Effector memory CD8-positive, alpha-beta T cell (primary cell): ENCODE data around the gene ABCD3.

Experiments used
- ATAC-seq: fragments of 150-1000 bp; cut with Tn5 transposase; replicated peaks from 2 replicates; pipeline ENCODE4 v1.10.0; 2021; ENCODE audit warnings: mild to moderate bottlenecking, moderate library complexity
- DNase-seq, 3 experiments: peaks; one replicate each; pipeline ENCODE4 v3.0.0; 2021
- H3K27ac Mint-ChIP-seq, 2 donors: one replicate each; pipeline ENCODE4 v1.8.0; 2022; ENCODE audit warnings: mild to moderate bottlenecking in 2 of 2, mixed read lengths in 2 of 2, moderate library complexity in 2 of 2
- H3K27me3 Mint-ChIP-seq, 2 donors: one replicate each; pipeline ENCODE4 v1.8.0; 2022; ENCODE audit warnings: mixed read lengths in 2 of 2
- H3K36me3 Mint-ChIP-seq: one replicate; pipeline ENCODE4 v1.8.0; 2022; ENCODE audit warnings: mild to moderate bottlenecking, moderate library complexity, mixed read lengths; ENCODE audit not compliant: insufficient read depth
- H3K4me1 Mint-ChIP-seq, 2 donors: one replicate each; pipeline ENCODE4 v1.8.0; 2022; ENCODE audit warnings: low read depth in 2 of 2, mixed read lengths in 2 of 2
- H3K4me3 Mint-ChIP-seq, 2 donors: one replicate each; pipeline ENCODE4 v1.8.0; 2022; ENCODE audit warnings: mild to moderate bottlenecking in 2 of 2, mixed read lengths in 2 of 2, moderate library complexity in 2 of 2
- H3K9me3 Mint-ChIP-seq, 2 donors: one replicate each; pipeline ENCODE4 v1.8.0; 2022; ENCODE audit warnings: mixed read lengths in 2 of 2

ABCD3 gene

DNA sequence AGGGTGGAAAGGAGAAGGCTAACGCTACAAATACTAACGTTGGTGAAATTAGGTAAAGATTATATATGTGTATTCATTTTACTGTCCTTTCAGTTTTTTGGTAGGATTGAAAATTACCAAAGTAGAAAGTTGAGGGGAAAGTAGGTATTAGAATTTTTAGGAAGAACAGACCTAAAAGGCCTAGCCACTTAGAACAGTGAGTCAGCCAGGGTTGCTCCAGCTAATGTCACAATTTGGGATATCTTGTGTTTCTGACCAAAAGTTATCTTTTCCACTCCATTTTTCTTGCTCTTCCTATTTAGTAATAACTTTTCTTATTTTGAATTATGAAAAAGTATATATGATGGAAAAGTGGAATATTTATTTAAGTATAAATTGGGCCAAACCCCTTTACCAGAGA lies 83.2 kb downstream of the ABCD3 start:
- DNase-seq = no peak

DNA sequence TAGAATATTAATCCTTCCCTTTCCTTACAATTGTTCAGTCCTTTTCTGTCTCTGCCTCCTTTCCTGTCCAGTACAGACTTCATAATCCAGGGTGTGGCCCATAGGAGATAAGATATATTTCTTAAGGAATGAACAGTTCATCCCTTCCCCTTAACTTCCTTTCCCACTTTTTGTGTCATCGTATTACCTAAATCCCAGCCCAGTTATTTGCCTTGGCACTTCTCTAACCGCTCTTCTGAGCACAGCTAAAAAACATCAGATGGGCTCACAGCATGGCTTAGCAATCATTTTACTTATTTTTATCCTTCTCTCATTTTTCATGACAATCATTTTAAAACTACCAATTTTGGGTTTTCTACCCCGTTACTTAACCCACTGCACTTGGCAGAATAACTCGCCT lies 83.7 kb downstream of the ABCD3 start:
- Mint-ChIP-seq H3K4me3 (no peak overlapping the region), H3K9me3 (no peaks in the 10 kb centered on the region), H3K27ac (no peak overlapping the region), H3K27me3 (no peaks in the 10 kb centered on the region), H3K36me3 (peaks cover 37% of the 10 kb centered on the region), H3K4me1 (peaks cover 2 to 6% of the 10 kb centered on the region in 2 donors)
- ATAC-seq (no peak), DNase-seq (no peak)

More for the DNA sequence above, 83.2 kb downstream of the ABCD3 start:
- H3K27ac Mint-ChIP-seq = no peak overlapping the region
- H3K36me3 Mint-ChIP-seq = peaks cover 37% of the 10 kb centered on the region
- no peak overlapping the region for H3K4me3 Mint-ChIP-seq
- ATAC-seq = no peak
- H3K9me3 Mint-ChIP-seq = no peaks in the 10 kb centered on the region
- peaks cover 2 to 6% of the 10 kb centered on the region in 2 donors for H3K4me1 Mint-ChIP-seq
- H3K27me3 Mint-ChIP-seq = no peaks in the 10 kb centered on the region

DNA sequence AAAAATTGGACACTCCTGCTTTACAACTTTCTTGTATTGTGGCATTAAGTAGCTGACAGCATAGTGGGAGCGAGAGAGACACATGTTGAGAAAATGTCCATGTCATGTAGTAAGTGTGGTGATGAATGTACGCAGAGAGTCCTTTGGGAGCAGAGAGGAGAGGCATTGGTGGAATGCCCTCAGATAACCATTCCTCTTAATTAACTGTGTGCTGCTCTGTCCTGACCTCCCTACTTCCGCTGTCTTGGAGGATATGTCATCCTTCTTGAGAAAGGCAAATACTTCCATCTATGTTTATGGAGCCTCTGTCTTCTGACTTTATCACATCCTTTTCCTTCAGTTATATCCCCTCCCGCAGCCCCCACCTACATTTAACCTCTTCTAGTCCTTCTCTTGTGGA lies 85.0 kb downstream of the ABCD3 start:
- ATAC-seq = no peak
- Mint-ChIP-seq H3K36me3 (peaks cover 37% of the 10 kb centered on the region), H3K9me3 (no peaks in the 10 kb centered on the region), H3K27ac (no peak overlapping the region), H3K27me3 (no peaks in the 10 kb centered on the region), H3K4me1 (peaks cover 2 to 6% of the 10 kb centered on the region in 2 donors), H3K4me3 (no peak overlapping the region)
- no peak for DNase-seq

DNA sequence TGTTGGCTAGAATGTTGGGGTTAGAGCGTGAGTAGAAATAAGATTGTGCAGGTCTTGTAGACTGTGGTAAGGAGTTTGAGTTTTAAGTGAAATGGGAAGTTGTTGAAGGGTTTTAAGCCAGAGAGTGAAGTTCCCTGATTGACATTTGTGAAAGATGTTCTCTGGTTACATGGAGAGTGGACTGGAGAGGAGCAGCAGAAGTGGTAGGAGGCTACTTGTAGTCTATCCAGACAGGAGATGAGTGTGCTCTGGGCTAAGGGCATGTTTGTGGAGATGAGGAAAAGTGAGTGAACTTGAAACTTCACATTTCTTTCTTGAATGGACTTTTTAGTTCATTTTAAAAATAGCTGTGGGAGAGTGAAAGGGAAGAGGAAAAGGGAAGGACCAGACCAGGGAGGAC lies 86.4 kb downstream of the ABCD3 start:
- peak overlapping the region in 1 of 2 donors; percentile 1 for H3K27ac Mint-ChIP-seq

DNA sequence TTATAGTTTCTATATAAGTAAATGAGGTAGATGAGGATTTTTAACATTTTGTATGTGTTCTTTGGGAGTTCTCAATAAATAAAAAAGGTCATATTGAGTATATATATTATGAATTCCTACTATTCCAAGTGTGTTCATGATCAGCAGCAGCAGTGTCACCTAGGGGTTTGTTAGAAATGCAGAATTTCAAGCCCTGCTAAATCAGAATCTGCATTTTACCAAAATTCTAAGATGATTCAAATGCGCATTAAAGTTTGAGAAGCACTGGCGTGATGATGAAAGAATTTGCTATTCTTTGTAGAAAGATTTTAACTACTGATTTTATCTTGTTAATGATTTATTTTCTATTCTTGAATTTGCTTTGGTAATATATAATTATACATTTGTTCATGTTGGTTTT lies 94.6 kb downstream of the ABCD3 start:
- peaks cover 2% of the 10 kb centered on the region for H3K36me3 Mint-ChIP-seq
- H3K9me3 Mint-ChIP-seq = no peaks in the 10 kb centered on the region
- no peak overlapping the region for H3K4me3 Mint-ChIP-seq
- no peaks in the 10 kb centered on the region for H3K4me1 Mint-ChIP-seq
- no peaks in the 10 kb centered on the region for H3K27me3 Mint-ChIP-seq
- ATAC-seq = no peak
- no peak overlapping the region for H3K27ac Mint-ChIP-seq
- DNase-seq = no peak

More for the DNA sequence above, 86.4 kb downstream of the ABCD3 start:
- Mint-ChIP-seq H3K4me3 (no peak overlapping the region), H3K27me3 (no peaks in the 10 kb centered on the region), H3K9me3 (no peaks in the 10 kb centered on the region), H3K36me3 (peaks cover 24% of the 10 kb centered on the region), H3K4me1 (peaks cover 2 to 6% of the 10 kb centered on the region in 2 donors)
- ATAC-seq = no peak
- DNase-seq = no peak

DNA sequence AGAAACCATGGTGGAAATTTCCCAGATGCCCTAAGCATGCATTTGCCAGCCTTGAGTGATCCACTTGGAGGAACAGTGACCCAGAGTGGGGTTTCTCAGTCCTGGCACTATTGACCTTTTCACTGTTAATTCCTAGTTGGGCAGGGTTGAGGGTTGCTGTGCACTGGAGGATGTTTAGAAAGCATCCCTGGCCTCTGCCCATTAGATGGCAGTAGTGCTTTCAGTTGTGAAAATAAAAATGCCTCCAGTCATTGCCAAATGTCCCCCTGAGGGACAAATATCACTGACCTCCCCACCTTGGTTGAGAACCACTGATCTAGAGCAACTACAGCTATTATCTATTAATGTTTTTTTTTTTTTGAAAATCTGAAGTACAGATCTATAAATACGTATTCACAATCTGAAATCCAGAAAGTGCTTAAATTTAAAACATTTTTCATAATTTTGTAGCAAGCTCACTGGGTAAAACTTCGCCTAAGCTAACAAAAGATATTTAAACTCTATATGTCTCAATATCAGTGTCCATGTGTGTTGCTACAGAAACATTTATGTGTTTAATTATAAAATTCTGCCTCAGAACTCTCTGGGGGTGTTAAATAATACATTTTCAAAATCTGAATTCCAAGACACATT lies 96.0 kb downstream of the ABCD3 start:
- peak; percentile 29 for ATAC-seq
- H3K36me3 Mint-ChIP-seq = peaks cover 2% of the 10 kb centered on the region
- no peaks in the 10 kb centered on the region for H3K27me3 Mint-ChIP-seq
- no peak overlapping the region for H3K4me3 Mint-ChIP-seq
- H3K4me1 Mint-ChIP-seq = no peaks in the 10 kb centered on the region
- no peaks in the 10 kb centered on the region for H3K9me3 Mint-ChIP-seq
- no peak overlapping the region for H3K27ac Mint-ChIP-seq
- no peak for DNase-seq

DNA sequence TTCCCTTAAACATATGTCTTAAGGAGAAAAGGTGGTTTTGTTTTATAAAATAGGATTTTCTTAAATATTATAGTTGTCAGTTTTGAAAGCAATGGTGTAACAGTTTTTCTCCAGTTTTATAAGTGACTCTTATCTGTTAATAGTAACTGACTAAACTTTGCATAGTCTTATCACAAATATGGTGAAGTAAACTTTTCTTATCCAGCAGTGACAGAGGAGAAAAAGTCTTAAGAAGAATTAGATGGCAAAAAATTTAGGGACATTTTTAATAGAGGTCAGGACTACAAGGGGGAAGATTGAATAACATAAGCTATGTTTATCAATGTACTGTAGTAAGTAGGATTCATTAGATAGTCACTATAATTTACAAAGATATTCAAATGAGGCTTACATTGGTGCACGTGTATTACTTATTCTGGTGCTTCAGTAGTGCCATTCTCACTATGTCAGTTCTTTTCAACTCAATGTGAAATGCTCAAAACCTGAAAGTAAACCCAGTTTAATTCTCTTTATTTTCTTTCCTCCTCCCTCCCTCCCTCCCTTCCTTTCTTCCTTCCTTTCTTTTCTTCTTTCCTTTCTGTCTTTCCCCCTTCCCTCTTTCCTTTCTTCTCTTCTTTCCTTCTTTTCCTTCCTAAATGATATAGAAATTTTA lies 97.2 kb downstream of the ABCD3 start:
- no peak for DNase-seq
- no peaks in the 10 kb centered on the region for H3K4me1 Mint-ChIP-seq
- no peaks in the 10 kb centered on the region for H3K27me3 Mint-ChIP-seq
- H3K9me3 Mint-ChIP-seq = no peaks in the 10 kb centered on the region
- peak overlapping the region; percentile 21 to 77 for H3K27ac Mint-ChIP-seq
- H3K36me3 Mint-ChIP-seq = no peaks in the 10 kb centered on the region
- H3K4me3 Mint-ChIP-seq = no peak overlapping the region
- ATAC-seq = no peak

DNA sequence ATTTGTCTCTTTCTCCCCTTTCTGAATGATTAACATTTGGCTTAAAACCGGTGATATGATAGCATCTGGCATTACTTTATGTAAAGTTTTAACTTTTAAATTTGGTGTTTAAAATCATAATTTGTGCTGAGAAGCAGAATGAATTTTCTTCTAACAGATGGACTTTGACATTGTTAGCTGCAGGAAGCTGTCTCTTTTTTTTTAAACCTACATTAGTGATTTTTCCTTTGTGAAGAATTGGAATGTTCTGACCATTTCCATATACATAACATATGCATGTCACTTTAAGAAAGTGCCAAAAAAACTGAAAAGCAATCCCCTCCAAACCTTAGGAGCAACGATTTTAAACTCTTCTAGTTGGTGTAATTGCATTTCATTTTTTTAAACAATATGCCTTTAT lies 101.2 kb downstream of the ABCD3 start:
- no peak for DNase-seq
- H3K9me3 Mint-ChIP-seq = no peaks in the 10 kb centered on the region
- no peak overlapping the region for H3K27ac Mint-ChIP-seq

DNA sequence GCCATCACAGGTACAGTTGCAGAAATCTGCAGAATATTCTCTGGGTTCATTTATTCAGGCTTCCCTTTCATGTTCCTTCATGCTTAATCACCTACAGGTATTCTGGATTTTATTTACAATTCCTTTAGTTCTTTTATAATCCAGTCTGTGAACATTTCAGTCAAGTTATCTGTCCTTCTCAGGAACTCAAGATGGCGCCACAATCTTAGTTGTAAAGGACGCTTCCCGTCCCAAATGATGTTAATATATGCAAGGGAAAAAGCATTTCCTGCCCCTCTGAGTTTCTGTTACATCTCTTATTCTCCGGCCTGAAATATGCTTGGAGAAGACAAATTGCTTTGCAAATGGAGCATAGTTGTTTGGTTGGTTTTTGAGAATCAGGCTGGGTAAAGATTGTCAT lies 104.1 kb downstream of the ABCD3 start:
- Mint-ChIP-seq H3K4me1 (no peaks in the 10 kb centered on the region), H3K36me3 (no peaks in the 10 kb centered on the region), H3K27me3 (peaks cover 0 to 7% of the 10 kb centered on the region in 2 donors), H3K4me3 (no peak overlapping the region), H3K9me3 (no peaks in the 10 kb centered on the region), H3K27ac (no peak overlapping the region)
- DNase-seq = no peak
- ATAC-seq = no peak

More for the DNA sequence above, 101.2 kb downstream of the ABCD3 start:
- Mint-ChIP-seq H3K4me1 (no peaks in the 10 kb centered on the region), H3K27me3 (peaks cover 0 to 2% of the 10 kb centered on the region in 2 donors), H3K4me3 (no peak overlapping the region), H3K36me3 (no peaks in the 10 kb centered on the region)
- ATAC-seq = no peak

DNA sequence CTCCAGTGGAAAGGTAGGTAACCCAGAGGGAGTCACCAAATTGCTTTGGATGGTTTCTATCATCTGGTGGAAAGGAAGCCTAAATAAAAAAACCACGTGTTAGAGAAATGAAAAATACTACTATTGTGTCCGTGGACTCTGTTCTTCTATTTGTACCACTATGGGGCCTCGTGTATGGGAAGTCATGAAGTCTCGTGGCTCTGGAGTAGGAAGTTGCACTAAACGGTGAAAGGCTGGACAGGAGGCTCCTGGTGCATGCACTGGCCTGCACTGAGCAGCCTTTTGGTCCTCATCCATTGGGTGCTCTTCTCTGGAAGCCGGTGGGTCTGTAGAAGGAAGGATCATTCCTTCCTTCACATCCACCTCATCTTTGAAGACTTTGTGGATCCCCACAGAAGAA lies 106.3 kb downstream of the ABCD3 start:
- Mint-ChIP-seq H3K4me3 (no peak overlapping the region), H3K36me3 (no peaks in the 10 kb centered on the region), H3K27me3 (peaks cover 0 to 7% of the 10 kb centered on the region in 2 donors), H3K27ac (no peak overlapping the region), H3K9me3 (no peaks in the 10 kb centered on the region), H3K4me1 (no peaks in the 10 kb centered on the region)
- ATAC-seq = no peak
- DNase-seq = no peak

DNA sequence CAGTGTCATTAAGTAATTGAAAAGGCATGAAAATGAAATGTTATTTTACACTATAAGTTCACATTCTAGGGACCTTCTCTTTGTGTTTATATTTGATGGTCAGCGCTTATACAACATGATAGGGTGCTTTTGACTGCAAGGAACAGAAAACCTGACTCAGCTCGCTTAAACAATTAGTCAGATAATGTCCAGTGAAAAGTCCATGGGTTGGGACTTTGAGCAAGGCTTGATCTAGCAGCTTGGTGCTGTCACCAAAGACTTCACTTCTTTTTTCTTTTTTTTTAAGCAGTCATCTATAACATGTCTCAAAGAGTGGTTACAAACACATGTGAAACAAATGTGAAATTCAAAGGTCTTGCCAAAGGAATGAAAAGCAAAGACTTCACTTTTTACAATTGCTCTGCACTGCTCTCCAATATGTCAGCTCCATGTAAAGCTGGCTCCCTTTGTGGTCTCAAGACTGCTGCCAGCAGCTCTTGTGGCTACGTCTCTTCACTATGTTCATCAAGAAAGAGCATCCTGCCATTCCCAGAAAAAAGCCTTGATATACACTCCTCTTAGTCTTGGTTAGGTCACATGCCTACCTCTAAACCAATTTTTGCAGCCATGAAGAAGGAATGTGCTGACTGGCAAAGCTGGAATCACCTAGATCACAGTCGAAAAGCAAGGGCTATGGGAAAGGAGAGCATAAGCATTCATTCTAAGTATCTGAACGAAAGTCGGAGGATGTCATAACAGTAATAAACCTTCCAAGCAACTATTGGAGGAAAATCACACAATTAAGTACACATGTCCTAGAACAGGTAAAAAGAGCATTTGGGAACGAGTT lies 108.2 kb downstream of the ABCD3 start:
- H3K4me3 Mint-ChIP-seq = no peak overlapping the region
- H3K4me1 Mint-ChIP-seq = no peaks in the 10 kb centered on the region
- peak overlapping the region in 1 of 2 donors; percentile 26 for H3K27ac Mint-ChIP-seq
- H3K27me3 Mint-ChIP-seq = peaks cover 0 to 7% of the 10 kb centered on the region in 2 donors
- no peak for DNase-seq
- H3K36me3 Mint-ChIP-seq = no peaks in the 10 kb centered on the region
- no peak for ATAC-seq
- no peaks in the 10 kb centered on the region for H3K9me3 Mint-ChIP-seq

DNA sequence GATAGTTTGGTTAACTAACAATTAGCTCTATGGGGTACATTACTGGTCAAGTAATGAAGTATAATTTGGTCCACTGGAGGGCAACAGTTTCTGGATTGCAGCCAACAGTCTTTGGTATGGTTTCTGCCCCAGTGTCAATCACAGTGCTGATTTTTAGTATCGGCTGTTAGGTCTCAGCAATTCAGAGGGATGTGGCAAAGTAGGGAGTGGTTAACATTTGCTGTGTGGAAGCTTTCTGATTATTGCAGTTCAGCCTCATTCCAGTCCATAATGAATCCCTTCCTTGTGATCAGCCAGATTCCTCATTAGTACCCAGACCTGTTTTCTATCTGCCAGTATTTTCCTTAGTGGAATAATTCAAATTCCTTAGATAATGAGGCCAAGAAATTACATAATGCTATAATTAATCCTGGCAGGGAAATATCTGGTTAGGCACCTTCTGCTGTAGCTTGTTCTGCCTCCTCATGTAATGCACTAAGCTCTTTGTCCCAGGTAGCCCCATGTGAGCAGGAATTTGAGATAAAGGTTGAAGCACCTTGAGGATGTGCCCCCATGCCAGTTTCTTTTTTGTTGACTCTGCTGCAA lies 109.3 kb downstream of the ABCD3 start:
- DNase-seq = no peak
- no peaks in the 10 kb centered on the region for H3K36me3 Mint-ChIP-seq
- ATAC-seq = no peak
- H3K4me3 Mint-ChIP-seq = no peak overlapping the region
- peaks cover 0 to 7% of the 10 kb centered on the region in 2 donors for H3K27me3 Mint-ChIP-seq
- no peaks in the 10 kb centered on the region for H3K4me1 Mint-ChIP-seq
- no peaks in the 10 kb centered on the region for H3K9me3 Mint-ChIP-seq
- H3K27ac Mint-ChIP-seq = no peak overlapping the region

DNA sequence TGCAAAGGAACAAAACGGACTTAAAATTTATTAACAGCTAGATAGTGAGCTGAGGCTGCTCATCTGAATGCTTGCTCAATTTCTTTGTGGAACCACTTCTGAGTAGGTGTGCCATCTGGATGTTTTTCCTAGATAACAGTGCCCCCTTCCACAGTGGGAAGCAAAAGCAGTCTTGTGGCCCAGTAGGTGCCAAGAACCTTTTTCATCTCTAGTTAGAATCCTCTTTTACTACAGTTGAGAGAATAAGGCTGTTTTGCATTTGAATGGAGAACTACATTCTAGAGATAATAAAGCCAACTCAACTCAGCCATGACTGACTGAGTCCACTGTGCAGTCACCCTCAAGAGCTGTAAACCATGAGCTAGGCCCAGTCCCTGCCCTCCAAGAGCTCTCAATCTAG lies 110.1 kb downstream of the ABCD3 start:
- H3K27me3 Mint-ChIP-seq = peaks cover 0 to 7% of the 10 kb centered on the region in 2 donors
- H3K4me1 Mint-ChIP-seq = no peaks in the 10 kb centered on the region
- DNase-seq (no peak), ATAC-seq (no peak)
- no peaks in the 10 kb centered on the region for H3K36me3 Mint-ChIP-seq
- no peaks in the 10 kb centered on the region for H3K9me3 Mint-ChIP-seq
- no peak overlapping the region for H3K4me3 Mint-ChIP-seq
- no peak overlapping the region for H3K27ac Mint-ChIP-seq
